Gastroesophageal sphincter (tissue), 4 donors: ENCODE measurements around the gene PARD3B. TPM values are rescaled to one million over a fixed set of nuclear protein-coding genes. Genes with fewer than 3 reads are reported as not detected.

Experiments used
- ATAC-seq: fragments of 150-250 bp; one replicate; pipeline ENCODE4 v1.9.1; 2016; ENCODE audit warnings: mild to moderate bottlenecking, moderate library complexity
- H3K27ac ChIP-seq, 4 donors: fragments of 200-600 bp; sonication (generic) in 3 of 4; 1 replicate in 3 of 4; 2 replicates in 1 of 4; pipeline ENCODE4 v1.5.1; 2016 to 2019
- H3K27me3 ChIP-seq: fragments of 200-600 bp; sonication (generic); one replicate; pipeline ENCODE4 v1.5.1; 2019
- H3K36me3 ChIP-seq, 2 donors: fragments of 200-600 bp; sonication (generic); one replicate each; pipeline ENCODE4 v1.5.1; 2019; ENCODE audit warnings: control low read depth in 1 of 2
- H3K4me1 ChIP-seq, 3 donors: fragments of 200-600 bp; sonication (generic); 1 replicate in 2 of 3; 2 replicates in 1 of 3; pipeline ENCODE4 v1.5.1; 2016 to 2019; ENCODE audit warnings: control low read depth in 2 of 3
- H3K4me3 ChIP-seq, 2 donors: fragments of 200-600 bp; sonication (generic); one replicate each; pipeline ENCODE4 v1.5.1; 2019; ENCODE audit warnings: mild to moderate bottlenecking in 1 of 2, moderate library complexity in 1 of 2
- H3K9me3 ChIP-seq, 3 donors: fragments of 200-600 bp; sonication (generic); one replicate each; pipeline ENCODE4 v1.5.1; 2017 to 2019; ENCODE audit warnings: control low read depth in 2 of 3
- EP300 ChIP-seq: sonication (generic); formaldehyde crosslinking; IDR thresholded peaks from one replicate; pipeline ENCODE4 v1.6.1; 2017; ENCODE audit warnings: antibody characterized with exemption, mild to moderate bottlenecking
- POLR2A ChIP-seq, 2 donors: fragments of 450-650 bp; IDR thresholded peaks; one replicate each; pipeline ENCODE4 v1.6.1; 2017; ENCODE audit warnings: antibody characterized with exemption in 2 of 2, mild to moderate bottlenecking in 2 of 2, moderate library complexity in 1 of 2
- POLR2AphosphoS5 ChIP-seq: sonication (generic); formaldehyde crosslinking; IDR thresholded peaks from one replicate; pipeline ENCODE4 v1.6.1; 2017; ENCODE audit warnings: antibody characterized with exemption
- WGBS, 2 donors: methylation state at CpG; one replicate each; pipeline ENCODE4 v1.1.5; 2018; ENCODE audit warnings: low coverage in 1 of 2; 5-methylcytosine and 5-hydroxymethylcytosine counted together
- total RNA-seq, 4 donors: library from RNA; depleted of rRNA; stranded (reverse); fragments of >200 nt; gene quantifications; one replicate each; pipeline ENCODE4 v1.1.0, GENCODE V29; 2016
- TF ChIP-seq, protein P1 (sequence below), 4 experiments: fragments of 200-600 bp in 2 of 4; fragments of 450-650 bp in 2 of 4; sonication (generic) in 1 of 4; IDR thresholded peaks; one replicate each; pipeline ENCODE4 v1.5.1; 2017 to 2019; ENCODE audit warnings: antibody characterized with exemption in 4 of 4, mild to moderate bottlenecking in 2 of 4, moderate library complexity in 2 of 4

Gene PARD3B
- total RNA-seq, 4 donors from 2014 or later: 29.6 to 42.2 (median 41.0) TPM

DNA sequence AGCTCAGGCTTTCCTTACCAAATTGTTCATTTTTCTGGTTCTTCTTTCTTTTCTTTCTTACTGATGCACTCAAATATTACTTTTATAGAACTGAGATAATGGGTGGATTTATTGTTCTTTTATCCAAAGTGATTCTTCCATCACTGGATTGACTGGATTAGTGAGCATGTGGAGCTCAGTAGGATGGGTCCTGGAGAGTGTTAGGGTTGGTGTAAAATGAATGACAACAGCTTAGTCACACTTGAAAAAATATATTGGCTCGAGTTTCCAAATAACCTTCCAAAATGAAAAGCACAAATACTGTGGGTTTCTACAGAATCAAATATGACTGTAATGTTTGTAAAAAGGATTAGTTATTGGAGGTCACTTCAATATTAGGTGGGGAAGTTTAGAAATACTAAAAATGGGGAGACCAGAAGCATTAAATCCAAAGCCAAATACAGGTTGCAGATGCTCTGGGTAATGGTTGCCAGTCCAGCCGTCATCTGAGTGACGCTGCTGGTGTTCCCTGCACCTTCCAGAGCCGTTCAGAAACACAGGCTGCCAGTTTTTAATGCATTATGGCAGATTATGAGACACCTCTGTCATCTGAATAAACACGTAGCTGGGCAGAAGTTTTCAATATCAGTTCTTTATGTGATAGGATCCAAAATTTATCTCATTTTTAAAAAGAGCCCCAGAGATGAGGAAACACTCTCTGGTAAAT, 842.2 kb downstream of the PARD3B start:
- no peaks in the 10 kb centered on the region for H3K36me3 ChIP-seq
- WGBS, 2 donors: 63 to 78% methylated on average over 2 to 5 of the region's 5 CpGs
- TF ChIP-seq POLR2A (IDR thresholded peaks at IDR 0.05) (no peak), EP300 (no peak), POLR2AphosphoS5 (no peak)
- TF ChIP-seq, protein P1, sequence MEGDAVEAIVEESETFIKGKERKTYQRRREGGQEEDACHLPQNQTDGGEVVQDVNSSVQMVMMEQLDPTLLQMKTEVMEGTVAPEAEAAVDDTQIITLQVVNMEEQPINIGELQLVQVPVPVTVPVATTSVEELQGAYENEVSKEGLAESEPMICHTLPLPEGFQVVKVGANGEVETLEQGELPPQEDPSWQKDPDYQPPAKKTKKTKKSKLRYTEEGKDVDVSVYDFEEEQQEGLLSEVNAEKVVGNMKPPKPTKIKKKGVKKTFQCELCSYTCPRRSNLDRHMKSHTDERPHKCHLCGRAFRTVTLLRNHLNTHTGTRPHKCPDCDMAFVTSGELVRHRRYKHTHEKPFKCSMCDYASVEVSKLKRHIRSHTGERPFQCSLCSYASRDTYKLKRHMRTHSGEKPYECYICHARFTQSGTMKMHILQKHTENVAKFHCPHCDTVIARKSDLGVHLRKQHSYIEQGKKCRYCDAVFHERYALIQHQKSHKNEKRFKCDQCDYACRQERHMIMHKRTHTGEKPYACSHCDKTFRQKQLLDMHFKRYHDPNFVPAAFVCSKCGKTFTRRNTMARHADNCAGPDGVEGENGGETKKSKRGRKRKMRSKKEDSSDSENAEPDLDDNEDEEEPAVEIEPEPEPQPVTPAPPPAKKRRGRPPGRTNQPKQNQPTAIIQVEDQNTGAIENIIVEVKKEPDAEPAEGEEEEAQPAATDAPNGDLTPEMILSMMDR (IDR thresholded peaks at IDR 0.05): no peak
- ATAC-seq: no peak
- H3K9me3 ChIP-seq: no peaks in the 10 kb centered on the region
- H3K4me1 ChIP-seq: no peaks in the 10 kb centered on the region
- H3K27ac ChIP-seq: no peak overlapping the region
- no peaks in the 10 kb centered on the region for H3K27me3 ChIP-seq
- no peak overlapping the region for H3K4me3 ChIP-seq

DNA sequence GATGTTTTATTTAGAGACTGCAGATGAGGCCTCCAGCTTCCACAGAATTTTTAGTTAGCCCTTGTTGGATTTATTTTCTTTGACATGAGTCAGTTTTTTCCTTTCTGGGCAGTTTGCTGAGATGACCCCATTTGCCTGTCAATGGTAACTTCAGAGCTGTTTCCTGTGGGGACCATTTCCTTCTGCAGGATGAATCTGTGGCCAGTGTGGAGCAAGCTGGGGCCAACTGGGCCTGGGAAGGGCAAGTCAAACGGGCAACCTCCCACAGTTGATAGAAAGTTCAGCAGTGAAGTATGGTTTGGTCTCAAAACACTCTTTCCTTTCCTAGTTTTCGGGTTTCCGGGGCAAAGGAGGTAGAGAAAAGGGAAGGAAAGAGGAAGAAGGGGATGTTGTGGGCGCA, 845.6 kb downstream of the PARD3B start:
- no peak for ATAC-seq
- WGBS, 2 donors: 92 to 93% methylated on average over 2 to 4 of the region's 4 CpGs

DNA sequence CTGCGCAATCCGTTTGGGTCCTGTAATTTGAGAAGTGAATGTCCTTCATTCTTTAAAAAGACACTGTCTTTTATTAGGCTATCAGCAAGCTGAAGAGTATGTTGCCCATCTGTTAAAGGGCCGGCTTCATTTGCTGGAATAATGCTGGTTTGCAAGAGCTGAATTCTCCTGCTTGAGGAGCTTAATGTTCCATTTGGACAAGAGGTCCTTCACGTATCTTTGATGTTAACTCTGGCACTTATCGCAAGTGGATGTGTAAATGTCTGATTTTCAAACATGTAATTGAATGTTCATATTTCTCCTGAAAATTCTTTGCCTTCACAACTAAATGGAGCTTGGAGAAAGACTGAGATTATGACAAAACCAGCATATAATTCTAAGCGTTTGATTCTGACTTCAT, 856.2 kb downstream of the PARD3B start:
- 85 to 93% methylated on average over 6 of the region's 6 CpGs for WGBS, 2 donors
- Histone ChIP-seq H3K27me3 (no peaks in the 10 kb centered on the region), H3K27ac (no peak overlapping the region), H3K9me3 (no peaks in the 10 kb centered on the region), H3K4me3 (no peak overlapping the region), H3K36me3 (no peaks in the 10 kb centered on the region), H3K4me1 (no peaks in the 10 kb centered on the region)
- no peak for ATAC-seq
- TF ChIP-seq, protein P1 (IDR thresholded peaks at IDR 0.05): no peak
- TF ChIP-seq EP300: no peak
- TF ChIP-seq POLR2A (IDR thresholded peaks at IDR 0.05): no peak
- TF ChIP-seq POLR2AphosphoS5: no peak

More for the DNA sequence above, 845.6 kb downstream of the PARD3B start:
- TF ChIP-seq POLR2AphosphoS5: no peak
- TF ChIP-seq EP300: no peak
- no peak for TF ChIP-seq POLR2A (IDR thresholded peaks at IDR 0.05)
- TF ChIP-seq, protein P1 (IDR thresholded peaks at IDR 0.05): no peak
- H3K4me1 ChIP-seq: no peaks in the 10 kb centered on the region
- H3K9me3 ChIP-seq: no peaks in the 10 kb centered on the region
- H3K27ac ChIP-seq: no peak overlapping the region
- H3K36me3 ChIP-seq: no peaks in the 10 kb centered on the region
- H3K27me3 ChIP-seq: no peaks in the 10 kb centered on the region
- H3K4me3 ChIP-seq: no peak overlapping the region

DNA sequence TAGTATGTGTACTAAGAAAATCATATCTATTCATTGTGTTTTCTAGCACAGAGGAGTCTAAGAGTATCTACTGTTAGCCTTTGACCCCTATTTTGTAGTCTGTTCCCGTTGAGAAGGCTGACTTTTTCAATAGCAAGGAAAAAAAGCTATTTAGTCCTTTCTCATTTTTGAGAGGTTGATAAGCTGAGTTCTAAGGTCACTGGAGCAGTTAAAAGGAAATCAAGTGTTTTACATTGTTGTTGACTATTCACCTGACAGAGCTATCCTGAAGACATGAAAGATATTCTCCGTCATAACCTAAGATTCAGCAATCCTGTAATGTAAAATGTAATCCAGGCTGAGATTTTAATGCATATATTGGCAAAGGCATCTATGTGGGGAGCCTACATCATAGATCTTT, 856.7 kb downstream of the PARD3B start:
- Histone ChIP-seq H3K4me3 (no peak overlapping the region), H3K27ac (no peak overlapping the region), H3K4me1 (no peaks in the 10 kb centered on the region), H3K9me3 (no peaks in the 10 kb centered on the region), H3K27me3 (no peaks in the 10 kb centered on the region), H3K36me3 (no peaks in the 10 kb centered on the region)
- no peak for ATAC-seq
- WGBS, 2 donors: 66 to 91% methylated on average over 2 of the region's 2 CpGs
- TF ChIP-seq POLR2A (IDR thresholded peaks at IDR 0.05): no peak
- no peak for TF ChIP-seq POLR2AphosphoS5
- TF ChIP-seq EP300: no peak
- TF ChIP-seq, protein P1 (IDR thresholded peaks at IDR 0.05): no peak

DNA sequence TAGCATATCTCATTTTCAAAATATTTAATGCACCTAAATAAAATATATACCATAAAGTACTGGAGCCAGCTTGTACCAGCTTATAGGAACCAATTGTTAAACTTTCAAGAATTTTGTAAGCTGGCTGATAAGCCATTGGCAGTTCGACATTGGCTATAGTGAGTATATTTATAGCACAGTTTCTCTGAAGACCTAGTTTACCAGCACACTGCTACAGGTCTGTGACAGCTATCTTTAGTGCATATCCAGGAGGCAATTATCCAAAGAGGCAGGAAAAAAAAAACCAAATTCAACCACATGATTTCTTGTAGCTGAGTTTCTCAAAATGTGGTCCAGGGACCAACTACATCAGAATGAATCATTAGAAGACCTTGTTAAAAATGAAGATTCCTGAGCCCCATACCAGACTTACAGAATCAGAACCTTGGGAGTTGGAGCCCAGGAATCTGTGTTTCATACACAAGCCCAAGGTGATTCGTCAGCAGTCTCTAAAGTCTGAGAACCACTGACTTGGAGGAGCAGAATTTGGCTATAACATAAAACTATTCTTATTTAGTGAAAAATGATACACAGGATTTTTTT, 858.1 kb downstream of the PARD3B start:
- no peak for ATAC-seq
- H3K4me3 ChIP-seq: no peak overlapping the region
- 78 to 90% methylated on average over 2 of the region's 2 CpGs for WGBS, 2 donors
- TF ChIP-seq EP300: no peak
- TF ChIP-seq POLR2AphosphoS5: no peak
- TF ChIP-seq, protein P1 (IDR thresholded peaks at IDR 0.05): no peak
- no peak for TF ChIP-seq POLR2A (IDR thresholded peaks at IDR 0.05)
- H3K4me1 ChIP-seq: peaks cover 0 to 8% (median 0%) of the 10 kb centered on the region in 3 donors
- H3K36me3 ChIP-seq: no peaks in the 10 kb centered on the region
- no peak overlapping the region for H3K27ac ChIP-seq
- H3K27me3 ChIP-seq: no peaks in the 10 kb centered on the region
- H3K9me3 ChIP-seq: no peaks in the 10 kb centered on the region
